Upper lobe of left lung (tissue), 6 donors: ENCODE data around the gene SEC24A. TPM values are rescaled to one million over a fixed set of nuclear protein-coding genes. Genes with fewer than 3 reads are reported as not detected.

Experiments
- ATAC-seq, 2 donors: fragments of 200-7000 bp; cut with Tn5 transposase; one replicate each; pipeline ENCODE4 v1.9.1; 2022; ENCODE audit warnings: mild to moderate bottlenecking in 2 of 2, moderate library complexity in 2 of 2; ENCODE audit not compliant: low FRiP score in 2 of 2
- DNase-seq, 2 donors: peaks; one replicate each; pipeline ENCODE4 v3.0.0-alpha.2; 2019 to 2020
- H3K27ac ChIP-seq, 4 donors: fragments of 200-600 bp; sonication (generic); one replicate each; pipeline ENCODE4 v1.5.1; 2016 to 2019
- H3K27me3 ChIP-seq, 4 donors: fragments of 200-600 bp; sonication (generic); one replicate each; pipeline ENCODE4 v1.5.1; 2017 to 2019
- H3K36me3 ChIP-seq, 4 donors: fragments of 200-600 bp; sonication (generic); one replicate each; pipeline ENCODE4 v1.5.1; 2016 to 2019
- H3K4me1 ChIP-seq, 4 donors: fragments of 200-600 bp; sonication (generic); one replicate each; pipeline ENCODE4 v1.5.1; 2018 to 2019
- H3K4me3 ChIP-seq, 4 donors: fragments of 200-600 bp; sonication (generic); one replicate each; pipeline ENCODE4 v1.5.1; 2017 to 2019; ENCODE audit warnings: mild to moderate bottlenecking in 2 of 4, moderate library complexity in 1 of 4
- H3K9me3 ChIP-seq, 4 donors: fragments of 200-600 bp; sonication (generic); one replicate each; pipeline ENCODE4 v1.5.1; 2018 to 2019
- EP300 ChIP-seq, 4 donors: sonication (generic); formaldehyde crosslinking; IDR thresholded peaks; one replicate each; pipeline ENCODE4 v1.5.1; 2017; ENCODE audit warnings: antibody characterized with exemption in 4 of 4, control low read depth in 2 of 4
- POLR2A ChIP-seq, 4 donors: fragments of 450-650 bp; IDR thresholded peaks; one replicate each; pipeline ENCODE4 v1.5.1; 2016 to 2017; ENCODE audit warnings: antibody characterized with exemption in 4 of 4, mild to moderate bottlenecking in 2 of 4
- POLR2AphosphoS5 ChIP-seq, 2 donors: sonication (generic); formaldehyde crosslinking; IDR thresholded peaks; one replicate each; pipeline ENCODE4 v1.5.1; 2017; ENCODE audit warnings: antibody characterized with exemption in 2 of 2
- WGBS, 2 donors: methylation state at CpG; one replicate each; pipeline ENCODE4 v1.1.5; 2017 to 2018; 5-methylcytosine and 5-hydroxymethylcytosine counted together
- total RNA-seq, 6 donors: library from RNA; depleted of rRNA in 4 of 6; stranded (reverse); fragments of >200 nt in 4 of 6; gene quantifications; one replicate each; pipeline versions ENCODE4 v1.1.0 to v1.2.1, GENCODE V29; 2016 to 2021
- TF ChIP-seq, protein P1 (sequence below), 6 experiments: fragments of 450-650 bp in 4 of 6; fragments of 200-600 bp in 2 of 6; sonication (generic) in 2 of 6; IDR thresholded peaks; one replicate each; pipeline ENCODE4 v1.5.1; 2016 to 2019; ENCODE audit warnings: antibody characterized with exemption in 6 of 6
- donor health status: DM: no; HTN: no; CAD: no; lungs with moderate emphysema.
- donor health status: DM: no; HTN: yes; CAD: no; lungs with severe emphysema.

Gene SEC24A
- total RNA-seq, 6 donors from 2014 or later = 3.8 to 23.4 (median 16.8) TPM

DNA sequence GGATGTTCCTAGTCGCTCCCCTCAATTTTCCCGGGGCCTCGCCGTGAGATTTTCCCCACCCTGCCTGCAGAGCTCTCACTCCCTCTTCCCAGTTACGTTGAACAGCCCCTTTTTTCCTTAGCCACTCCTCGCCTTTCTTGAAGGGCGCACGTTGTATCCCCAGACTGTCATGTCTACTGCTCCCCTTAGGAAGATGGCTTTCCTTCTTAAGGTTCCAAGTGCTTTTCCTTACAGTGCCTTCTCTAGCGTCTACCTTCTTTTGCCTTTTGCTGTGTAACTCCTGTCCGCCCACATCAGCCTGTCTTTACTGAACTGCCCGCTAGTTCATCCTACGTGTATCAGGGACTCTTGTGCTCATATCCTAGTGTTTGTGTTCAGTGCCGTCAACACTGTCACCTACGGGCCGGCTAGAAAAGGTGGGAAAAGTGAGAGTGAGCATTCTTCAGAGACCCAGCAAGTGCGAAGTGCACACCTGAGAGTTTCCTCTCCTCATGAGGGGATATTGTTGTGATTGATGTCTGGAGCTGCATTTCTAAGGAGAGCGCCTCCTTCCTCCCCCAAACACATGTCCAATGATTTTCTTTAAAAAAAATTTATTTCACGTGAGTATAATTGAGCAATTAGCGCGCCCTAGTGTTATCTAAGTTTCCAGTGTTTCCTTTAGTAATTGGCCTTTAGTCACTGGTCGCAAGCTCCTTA, 90.5 kb downstream of the SEC24A start:
- no peak for TF ChIP-seq POLR2AphosphoS5 (IDR thresholded peaks at IDR 0.05)
- TF ChIP-seq EP300 (IDR thresholded peaks at IDR 0.05) = no peak
- TF ChIP-seq, protein P1, sequence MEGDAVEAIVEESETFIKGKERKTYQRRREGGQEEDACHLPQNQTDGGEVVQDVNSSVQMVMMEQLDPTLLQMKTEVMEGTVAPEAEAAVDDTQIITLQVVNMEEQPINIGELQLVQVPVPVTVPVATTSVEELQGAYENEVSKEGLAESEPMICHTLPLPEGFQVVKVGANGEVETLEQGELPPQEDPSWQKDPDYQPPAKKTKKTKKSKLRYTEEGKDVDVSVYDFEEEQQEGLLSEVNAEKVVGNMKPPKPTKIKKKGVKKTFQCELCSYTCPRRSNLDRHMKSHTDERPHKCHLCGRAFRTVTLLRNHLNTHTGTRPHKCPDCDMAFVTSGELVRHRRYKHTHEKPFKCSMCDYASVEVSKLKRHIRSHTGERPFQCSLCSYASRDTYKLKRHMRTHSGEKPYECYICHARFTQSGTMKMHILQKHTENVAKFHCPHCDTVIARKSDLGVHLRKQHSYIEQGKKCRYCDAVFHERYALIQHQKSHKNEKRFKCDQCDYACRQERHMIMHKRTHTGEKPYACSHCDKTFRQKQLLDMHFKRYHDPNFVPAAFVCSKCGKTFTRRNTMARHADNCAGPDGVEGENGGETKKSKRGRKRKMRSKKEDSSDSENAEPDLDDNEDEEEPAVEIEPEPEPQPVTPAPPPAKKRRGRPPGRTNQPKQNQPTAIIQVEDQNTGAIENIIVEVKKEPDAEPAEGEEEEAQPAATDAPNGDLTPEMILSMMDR (IDR thresholded peaks at IDR 0.05) = peak in 3 of 6 experiments; percentile 12 to 29 (median 16)
- peak in 1 of 4 donors; percentile 9 for TF ChIP-seq POLR2A (IDR thresholded peaks at IDR 0.05)
- ATAC-seq (peak; percentile 38 to 45), DNase-seq (no peak)
- Histone ChIP-seq H3K36me3 (peaks cover 0 to 26% (median 4%) of the 10 kb centered on the region in 4 donors), H3K27me3 (no peaks in the 10 kb centered on the region), H3K4me3 (peak overlapping the region; percentile 72 to 97 (median 84)), H3K27ac (peak overlapping the region; percentile 89 to 94 (median 92)), H3K4me1 (peaks cover 10 to 22% (median 14%) of the 10 kb centered on the region in 4 donors), H3K9me3 (no peaks in the 10 kb centered on the region)
- 1 to 4% methylated on average over 21 of the region's 21 CpGs for WGBS, 2 donors

DNA sequence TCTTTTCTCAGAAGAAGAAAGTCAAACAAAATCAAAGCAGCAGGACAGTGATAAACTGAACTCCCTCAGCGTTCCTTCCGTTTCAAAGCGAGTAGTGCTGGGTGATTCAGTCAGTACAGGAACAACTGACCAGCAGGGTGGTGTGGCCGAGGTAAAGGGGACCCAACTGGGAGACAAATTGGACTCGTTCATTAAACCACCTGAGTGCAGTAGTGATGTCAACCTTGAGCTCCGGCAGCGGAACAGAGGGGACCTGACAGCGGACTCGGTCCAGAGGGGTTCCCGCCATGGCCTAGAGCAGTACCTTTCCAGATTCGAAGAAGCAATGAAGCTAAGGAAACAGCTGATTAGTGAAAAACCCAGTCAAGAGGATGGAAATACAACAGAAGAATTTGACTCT, 92.5 kb downstream of the SEC24A start:
- no peak for DNase-seq
- ATAC-seq = no peak
- Histone ChIP-seq H3K9me3 (no peaks in the 10 kb centered on the region), H3K4me3 (no peak overlapping the region), H3K27ac (no peak overlapping the region), H3K27me3 (no peaks in the 10 kb centered on the region), H3K4me1 (peaks cover 10 to 22% (median 14%) of the 10 kb centered on the region in 4 donors), H3K36me3 (peaks cover 0 to 29% (median 5%) of the 10 kb centered on the region in 4 donors)
- TF ChIP-seq, protein P1 (IDR thresholded peaks at IDR 0.05) = no peak
- TF ChIP-seq POLR2A (IDR thresholded peaks at IDR 0.05) (no peak), EP300 (IDR thresholded peaks at IDR 0.05) (no peak), POLR2AphosphoS5 (IDR thresholded peaks at IDR 0.05) (no peak)
- 96 to 97% methylated on average over 11 of the region's 11 CpGs for WGBS, 2 donors

DNA sequence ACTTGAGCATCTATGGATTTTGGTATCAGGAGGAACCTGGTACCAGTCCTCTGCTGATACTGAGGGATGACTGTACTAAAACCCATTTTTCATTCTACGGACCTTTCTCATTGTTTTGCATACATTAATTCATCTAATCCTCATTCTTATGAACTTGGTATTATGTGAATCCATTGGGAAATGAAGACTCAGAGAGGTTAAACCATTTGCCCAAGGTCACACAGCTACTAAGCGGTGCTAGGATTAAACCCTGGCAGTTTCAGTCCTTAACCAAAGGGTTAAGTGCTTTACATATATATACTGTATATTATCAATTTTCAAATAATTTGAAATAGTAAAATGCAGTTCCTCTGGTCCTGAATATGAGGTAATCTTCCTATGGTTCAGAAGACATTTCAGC, 93.5 kb downstream of the SEC24A start:
- 97 to 100% methylated on average over 2 of the region's 2 CpGs for WGBS, 2 donors
- H3K9me3 ChIP-seq = no peaks in the 10 kb centered on the region
- no peak overlapping the region for H3K27ac ChIP-seq
- DNase-seq (no peak), ATAC-seq (no peak)
- H3K4me1 ChIP-seq = peaks cover 10 to 17% (median 14%) of the 10 kb centered on the region in 4 donors
- H3K36me3 ChIP-seq = peaks cover 0 to 29% (median 5%) of the 10 kb centered on the region in 4 donors
- no peak overlapping the region for H3K4me3 ChIP-seq
- no peak for TF ChIP-seq POLR2AphosphoS5 (IDR thresholded peaks at IDR 0.05)
- TF ChIP-seq EP300 (IDR thresholded peaks at IDR 0.05) = no peak
- no peaks in the 10 kb centered on the region for H3K27me3 ChIP-seq

DNA sequence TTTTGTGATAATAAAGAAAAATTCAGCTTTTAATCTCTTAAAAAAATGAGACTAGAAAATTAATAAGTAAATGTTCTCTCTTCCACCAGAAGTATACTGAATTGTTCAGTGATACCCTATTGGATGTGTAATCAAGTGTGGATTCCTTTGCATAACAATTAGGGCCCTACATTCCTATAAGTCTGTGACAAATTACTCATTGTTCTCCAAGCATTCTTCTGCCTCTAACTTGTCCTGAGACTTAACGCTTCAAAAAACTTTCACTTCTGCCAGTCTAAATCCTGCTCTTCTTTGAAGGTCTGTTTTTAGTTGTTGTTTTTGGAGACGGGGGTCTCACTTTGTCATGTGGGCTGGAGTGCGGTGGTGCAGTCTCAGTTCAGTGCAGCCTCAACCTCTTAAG, 100.8 kb downstream of the SEC24A start:
- no peak for ATAC-seq
- Histone ChIP-seq H3K36me3 (peaks cover 0 to 33% (median 5%) of the 10 kb centered on the region in 4 donors), H3K4me3 (no peak overlapping the region), H3K27ac (no peak overlapping the region), H3K4me1 (no peaks in the 10 kb centered on the region), H3K9me3 (no peaks in the 10 kb centered on the region), H3K27me3 (no peaks in the 10 kb centered on the region)
- TF ChIP-seq POLR2A (IDR thresholded peaks at IDR 0.05) (no peak), EP300 (IDR thresholded peaks at IDR 0.05) (no peak), POLR2AphosphoS5 (IDR thresholded peaks at IDR 0.05) (no peak)
- TF ChIP-seq, protein P1 (IDR thresholded peaks at IDR 0.05) = no peak
- DNase-seq = no peak
- WGBS, 2 donors = 92 to 93% methylated on average over 3 of the region's 3 CpGs

DNA sequence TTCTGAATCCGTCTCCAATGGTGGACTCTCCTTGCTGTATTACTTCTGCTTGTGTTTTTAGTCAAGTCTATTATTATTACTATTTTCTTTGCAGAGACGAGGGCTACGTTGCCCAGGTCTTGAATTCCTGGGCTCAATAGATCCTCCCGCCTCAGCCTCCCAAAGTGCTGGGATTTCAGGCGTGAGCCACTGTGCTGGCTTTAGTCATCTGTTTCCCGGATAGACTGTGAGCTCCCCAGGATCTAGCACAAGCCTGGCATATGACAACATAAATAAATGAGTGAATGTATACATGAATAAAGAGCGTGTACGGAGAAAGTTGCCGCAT, 109.6 kb downstream of the SEC24A start:
- ATAC-seq (peak; percentile 19 to 33), DNase-seq (no peak)
- no peaks in the 10 kb centered on the region for H3K36me3 ChIP-seq
- peak overlapping the region in 3 of 4 donors; percentile 64 to 95 (median 78) for H3K4me3 ChIP-seq
- WGBS, 2 donors = 20 to 26% methylated on average over 9 of the region's 9 CpGs
- peak overlapping the region; percentile 64 to 90 (median 84) for H3K27ac ChIP-seq
- H3K27me3 ChIP-seq = no peaks in the 10 kb centered on the region
- peaks cover 11 to 21% (median 18%) of the 10 kb centered on the region in 4 donors for H3K4me1 ChIP-seq
- TF ChIP-seq, protein P1 (IDR thresholded peaks at IDR 0.05) = no peak
- no peak for TF ChIP-seq POLR2AphosphoS5 (IDR thresholded peaks at IDR 0.05)
- no peak for TF ChIP-seq POLR2A (IDR thresholded peaks at IDR 0.05)
- no peak for TF ChIP-seq EP300 (IDR thresholded peaks at IDR 0.05)
- no peaks in the 10 kb centered on the region for H3K9me3 ChIP-seq
